Stomach (tissue), 4 donors: ENCODE measurements around the gene UPK3BL2.
"Not testable (repeated sequence)": the region's sequence is repeated elsewhere in the genome, so short reads cannot be mapped to it uniquely, and the experiment has no call there.

Source experiments
- EP300 ChIP-seq: sonication (generic); formaldehyde crosslinking; IDR thresholded peaks from one replicate; pipeline ENCODE4 v1.6.1; 2017; ENCODE audit warnings: antibody characterized with exemption
- POLR2A ChIP-seq, 4 donors: fragments of 450-650 bp; IDR thresholded peaks; one replicate each; pipeline ENCODE4 v1.6.1; 2016; ENCODE audit warnings: antibody characterized with exemption in 4 of 4, control low read depth in 2 of 4, mild to moderate bottlenecking in 1 of 4, moderate library complexity in 1 of 4
- POLR2AphosphoS5 ChIP-seq, 3 donors: sonication (generic); formaldehyde crosslinking; IDR thresholded peaks; one replicate each; pipeline ENCODE4 v1.6.1; 2016; ENCODE audit warnings: antibody characterized with exemption in 3 of 3
- TF ChIP-seq, protein P1 (sequence below), 7 experiments: fragments of 450-650 bp in 4 of 7; fragments of 200-600 bp in 3 of 7; sonication (generic) in 3 of 7; IDR thresholded peaks; one replicate each; pipeline ENCODE4 v1.5.1; 2016 to 2019; ENCODE audit warnings: antibody characterized with exemption in 7 of 7, control low read depth in 2 of 7, mild to moderate bottlenecking in 1 of 7

GRCh38 chr7:102510575-102510974, 32.9 kb downstream of the UPK3BL2 start:
- not testable (repeated sequence) for TF ChIP-seq POLR2A (IDR thresholded peaks at IDR 0.05); EP300; POLR2AphosphoS5 (IDR thresholded peaks at IDR 0.05)
- TF ChIP-seq, protein P1, sequence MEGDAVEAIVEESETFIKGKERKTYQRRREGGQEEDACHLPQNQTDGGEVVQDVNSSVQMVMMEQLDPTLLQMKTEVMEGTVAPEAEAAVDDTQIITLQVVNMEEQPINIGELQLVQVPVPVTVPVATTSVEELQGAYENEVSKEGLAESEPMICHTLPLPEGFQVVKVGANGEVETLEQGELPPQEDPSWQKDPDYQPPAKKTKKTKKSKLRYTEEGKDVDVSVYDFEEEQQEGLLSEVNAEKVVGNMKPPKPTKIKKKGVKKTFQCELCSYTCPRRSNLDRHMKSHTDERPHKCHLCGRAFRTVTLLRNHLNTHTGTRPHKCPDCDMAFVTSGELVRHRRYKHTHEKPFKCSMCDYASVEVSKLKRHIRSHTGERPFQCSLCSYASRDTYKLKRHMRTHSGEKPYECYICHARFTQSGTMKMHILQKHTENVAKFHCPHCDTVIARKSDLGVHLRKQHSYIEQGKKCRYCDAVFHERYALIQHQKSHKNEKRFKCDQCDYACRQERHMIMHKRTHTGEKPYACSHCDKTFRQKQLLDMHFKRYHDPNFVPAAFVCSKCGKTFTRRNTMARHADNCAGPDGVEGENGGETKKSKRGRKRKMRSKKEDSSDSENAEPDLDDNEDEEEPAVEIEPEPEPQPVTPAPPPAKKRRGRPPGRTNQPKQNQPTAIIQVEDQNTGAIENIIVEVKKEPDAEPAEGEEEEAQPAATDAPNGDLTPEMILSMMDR (IDR thresholded peaks at IDR 0.05) = not testable (repeated sequence)
